HepG2 (cell line): Measurements from ENCODE around the gene ZNF546. TPM values are rescaled to one million over a fixed set of nuclear protein-coding genes. Genes with fewer than 3 reads are reported as not detected.

ENCODE experiments used
- CAMTA2 ChIP-seq: sonication (generic); formaldehyde crosslinking; IDR thresholded peaks from 2 replicates; pipeline ENCODE4 v1.4.0; 2020; ENCODE audit warnings: mild to moderate bottlenecking, missing genetic modification reagents, borderline replicate concordance
- CCDC6 ChIP-seq: sonication (generic); formaldehyde crosslinking; IDR thresholded peaks from 2 replicates; pipeline ENCODE4 v1.8.1; 2022; ENCODE audit warnings: mild to moderate bottlenecking, missing genetic modification reagents, moderate library complexity
- CHD4 ChIP-seq: fragments of 200-600 bp; sonication (generic); IDR thresholded peaks from 2 replicates; pipeline ENCODE4 v1.7.0; 2017; ENCODE audit warnings: mild to moderate bottlenecking, low read length, borderline replicate concordance
- HDAC1 ChIP-seq: sonication (generic); formaldehyde crosslinking; IDR thresholded peaks from 2 replicates; pipeline ENCODE4 v1.5.1; 2020; ENCODE audit warnings: mild to moderate bottlenecking, missing genetic modification reagents
- IRX3 ChIP-seq: sonication (generic); formaldehyde crosslinking; IDR thresholded peaks from 2 replicates; pipeline ENCODE4 v1.8.1; 2023; ENCODE audit warnings: mild to moderate bottlenecking, low read depth, missing genetic modification reagents, borderline replicate concordance
- KDM5A ChIP-seq: fragments of 200-600 bp; sonication (generic); IDR thresholded peaks from 2 replicates; pipeline ENCODE4 v1.7.0; 2018; ENCODE audit warnings: antibody characterized with exemption, mild to moderate bottlenecking, low read length, borderline replicate concordance
- MBNL3 ChIP-seq: fragments of 250-450 bp; sonication (Bioruptor Pico); conservative IDR thresholded peaks from 2 replicates; pipeline ENCODE4 v1.8.0; 2022; ENCODE audit warnings: mild to moderate bottlenecking, inconsistent platforms
- MEIS1 ChIP-seq: sonication (generic); formaldehyde crosslinking; IDR thresholded peaks from 2 replicates; pipeline ENCODE4 v1.9.0; 2021; ENCODE audit warnings: mild to moderate bottlenecking, missing genetic modification reagents, moderate library complexity, borderline replicate concordance
- NAIF1 ChIP-seq: sonication (generic); formaldehyde crosslinking; IDR thresholded peaks from 2 replicates; pipeline ENCODE4 v1.5.0; 2020; ENCODE audit warnings: mild to moderate bottlenecking, missing genetic modification reagents, borderline replicate concordance
- PHF5A ChIP-seq: IDR thresholded peaks from one replicate; pipeline ENCODE4 v1.6.1; 2018; ENCODE audit warnings: low read depth, missing genetic modification reagents; ENCODE audit not compliant: unreplicated experiment
- RNF219 ChIP-seq: sonication (generic); formaldehyde crosslinking; IDR thresholded peaks from 2 replicates; pipeline ENCODE4 v1.5.0; 2020; ENCODE audit warnings: mild to moderate bottlenecking, missing genetic modification reagents
- SCMH1 ChIP-seq: sonication (generic); formaldehyde crosslinking; IDR thresholded peaks from 2 replicates; pipeline ENCODE4 v1.9.0; 2021; ENCODE audit warnings: missing genetic modification reagents, mild to moderate bottlenecking, borderline replicate concordance
- TBL1XR1 ChIP-seq: fragments of 150-350 bp; IDR thresholded peaks from 2 replicates; pipeline ENCODE4 v1.6.1; 2014; ENCODE audit warnings: borderline replicate concordance, low read length; ENCODE audit not compliant: partially characterized antibody
- WIZ ChIP-seq: sonication (generic); formaldehyde crosslinking; IDR thresholded peaks from 2 replicates; pipeline ENCODE4 v1.5.1; 2020; ENCODE audit warnings: mild to moderate bottlenecking, missing genetic modification reagents
- YEATS4 ChIP-seq: sonication (generic); formaldehyde crosslinking; IDR thresholded peaks from 2 replicates; pipeline ENCODE4 v1.4.0; 2020; ENCODE audit warnings: missing genetic modification reagents, borderline replicate concordance
- ZNF12 ChIP-seq: sonication (generic); formaldehyde crosslinking; IDR thresholded peaks from 2 replicates; pipeline ENCODE4 v1.5.0; 2020; ENCODE audit warnings: missing genetic modification reagents
- ZNF124 ChIP-seq: sonication (generic); formaldehyde crosslinking; IDR thresholded peaks from 2 replicates; pipeline ENCODE4 v1.4.0; 2020; ENCODE audit warnings: missing genetic modification reagents
- ZNF160 ChIP-seq: sonication (generic); formaldehyde crosslinking; IDR thresholded peaks from 2 replicates; pipeline ENCODE4 v1.8.0; 2022; ENCODE audit warnings: mild to moderate bottlenecking, inconsistent platforms, missing genetic modification reagents
- ZNF34 ChIP-seq: sonication (generic); formaldehyde crosslinking; IDR thresholded peaks from 2 replicates; pipeline ENCODE4 v1.4.0; 2020; ENCODE audit warnings: mild to moderate bottlenecking, missing genetic modification reagents, borderline replicate concordance
- ZNF605 ChIP-seq: sonication (generic); formaldehyde crosslinking; IDR thresholded peaks from 2 replicates; pipeline ENCODE4 v1.8.0; 2022; ENCODE audit warnings: mild to moderate bottlenecking, missing genetic modification reagents
- ZNF782 ChIP-seq: sonication (generic); formaldehyde crosslinking; IDR thresholded peaks from 2 replicates; pipeline ENCODE4 v1.4.0; 2020; ENCODE audit warnings: missing genetic modification reagents, mild to moderate bottlenecking, borderline replicate concordance
- ZNF841 ChIP-seq: sonication (generic); formaldehyde crosslinking; IDR thresholded peaks from 2 replicates; pipeline ENCODE4 v1.8.1; 2023; ENCODE audit warnings: missing genetic modification reagents, borderline replicate concordance
- polyA plus RNA-seq, 8 experiments: library from polyadenylated mRNA; depleted of rRNA in 3 of 8; stranded (reverse) in 7 of 8; unstranded in 1 of 8; fragments of >200 nt; fragmentation: Illumina TruSeq in 4 of 8; extraction: Trizol in 4 of 8; gene quantifications; 2 replicates each; pipeline versions ENCODE4 v1.2.1 to v1.2.3, GENCODE V29; 2011 to 2016; ENCODE audit warnings: low read depth in 4 of 8, missing spikeins in 1 of 8, mixed read lengths in 1 of 8; ENCODE audit not compliant: insufficient read depth in 1 of 8
- total RNA-seq, 5 experiments: library from RNA; depleted of rRNA; stranded (reverse); fragments of >200 nt; fragmentation: Illumina TruSeq; extraction: Trizol; gene quantifications; 2 replicates each; pipeline ENCODE4 v1.2.3, GENCODE V29; 2016; ENCODE audit warnings: low read depth in 1 of 5
- TF ChIP-seq, protein P1 (sequence below): sonication (generic); formaldehyde crosslinking; IDR thresholded peaks from 2 replicates; pipeline ENCODE4 v1.8.0; 2022; ENCODE audit warnings: mild to moderate bottlenecking, missing genetic modification reagents, moderate library complexity

Gene ZNF546
- total and polyA plus RNA-seq, 2 of the 13 experiments (the other 11 are each of a cell fraction or from before 2014, with no cell fraction given), result 2.2 to 4.1 TPM

DNA sequence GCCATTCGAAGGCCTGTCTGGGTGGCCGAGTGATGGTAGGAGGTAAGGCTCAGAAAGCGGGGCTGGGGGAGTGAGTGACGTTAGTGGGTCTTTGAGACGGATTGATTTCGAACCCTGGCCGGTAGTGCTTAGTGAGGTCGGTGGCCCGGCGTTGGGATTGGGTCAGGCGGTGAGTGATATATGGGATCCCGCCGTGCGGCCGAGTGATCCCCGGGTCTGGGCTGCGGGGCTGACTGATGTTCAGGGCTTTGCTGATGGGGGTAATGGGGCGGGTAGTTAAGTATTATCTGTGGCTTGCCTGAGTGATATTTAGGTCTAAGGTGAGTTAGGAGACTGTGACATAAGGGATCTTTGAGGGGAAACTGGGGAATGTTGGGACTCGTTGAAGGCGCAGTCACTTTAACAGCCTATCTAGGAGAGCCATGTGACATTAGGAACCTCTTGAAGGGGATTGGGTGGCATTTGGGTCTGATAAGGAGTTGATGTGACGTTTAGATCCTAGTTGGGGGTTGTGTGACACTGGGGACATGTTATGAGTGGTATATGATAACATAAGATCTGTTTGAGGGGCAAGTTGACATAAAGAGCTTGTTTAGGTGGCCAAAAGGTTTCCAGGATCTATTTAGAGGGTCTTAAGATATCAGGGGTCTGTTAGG is 25.4 kb upstream of the ZNF546 start (continued):
- no peak for TF ChIP-seq SCMH1 (CRISPR knock-in tag)
- TF ChIP-seq IRX3 (CRISPR knock-in tag), result no peak
- TF ChIP-seq MEIS1 (CRISPR knock-in tag), result no peak
- no peak for TF ChIP-seq WIZ
- no peak for TF ChIP-seq YEATS4 (CRISPR knock-in tag)
- no peak for TF ChIP-seq CCDC6
- peak; percentile 79; the same call in 1 of the 2 replicates for TF ChIP-seq RNF219 (CRISPR knock-in tag)
- no peak for TF ChIP-seq ZNF12 (CRISPR knock-in tag)
- no peak for TF ChIP-seq CAMTA2
- TF ChIP-seq ZNF34 (CRISPR knock-in tag), result no peak
- no peak for TF ChIP-seq ZNF841 (CRISPR knock-in tag)
- TF ChIP-seq PHF5A (CRISPR knock-in tag), result no peak
- TF ChIP-seq ZNF782 (CRISPR knock-in tag), result no peak
- TF ChIP-seq KDM5A, result peak; percentile 68; the same call in 1 of the 2 replicates
- TF ChIP-seq CHD4, result no peak
- TF ChIP-seq, protein P1, sequence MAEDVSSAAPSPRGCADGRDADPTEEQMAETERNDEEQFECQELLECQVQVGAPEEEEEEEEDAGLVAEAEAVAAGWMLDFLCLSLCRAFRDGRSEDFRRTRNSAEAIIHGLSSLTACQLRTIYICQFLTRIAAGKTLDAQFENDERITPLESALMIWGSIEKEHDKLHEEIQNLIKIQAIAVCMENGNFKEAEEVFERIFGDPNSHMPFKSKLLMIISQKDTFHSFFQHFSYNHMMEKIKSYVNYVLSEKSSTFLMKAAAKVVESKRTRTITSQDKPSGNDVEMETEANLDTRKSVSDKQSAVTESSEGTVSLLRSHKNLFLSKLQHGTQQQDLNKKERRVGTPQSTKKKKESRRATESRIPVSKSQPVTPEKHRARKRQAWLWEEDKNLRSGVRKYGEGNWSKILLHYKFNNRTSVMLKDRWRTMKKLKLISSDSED (CRISPR knock-in tag), result 0 out of 2 replicates have a peak, but pooled peaks have one; percentile 36
- TF ChIP-seq MBNL3 (CRISPR knock-in tag), result no peak
- TF ChIP-seq NAIF1 (CRISPR knock-in tag), result 0 out of 2 replicates have a peak, but pooled peaks have one; percentile 45
- TF ChIP-seq ZNF124 (CRISPR knock-in tag), result no peak
- TF ChIP-seq ZNF160 (CRISPR knock-in tag), result no peak
- TF ChIP-seq HDAC1 (CRISPR knock-in tag), result no peak
- 0 out of 2 replicates have a peak, but pooled peaks have one; percentile 6 for TF ChIP-seq ZNF605 (CRISPR knock-in tag)
- TF ChIP-seq TBL1XR1, result no peak
